Measurements from ENCODE around the gene TMPRSS6. TPM values are rescaled to one million over a fixed set of nuclear protein-coding genes. Genes with fewer than 3 reads are reported as not detected.

TMPRSS6 gene
- total RNA-seq, 6 experiments from 2014 or later: 40.7 to 104 (median 60.6) TPM

- WGBS (ENCODE audit: insufficient coverage, low coverage, low lambda C conversion rate, missing lambda C conversion rate): 100% methylated on average over 1 of the region's 15 CpGs
- Histone ChIP-seq H3K9me3 (no peaks in the 10 kb centered on the region), H3K27me3 (no peaks in the 10 kb centered on the region), H3K4me3 (no peak overlapping the region), H3K36me3 (no peaks in the 10 kb centered on the region), H3K4me1 (no peaks in the 10 kb centered on the region), H3K27ac (no peak overlapping the region)
- intact Hi-C loops (cut with DNase I): loop anchor here in 1 of 2 donors (10.0 kb wide), 1 partner anchor 142 kb away; no protein-coding TSS in a partner anchor
- ATAC-seq (peak in 1 of 4 donors; percentile 1), DNase-seq (no peak)
- TF ChIP-seq POLR2A (IDR thresholded peaks at IDR 0.05): no peak
- TF ChIP-seq CTCF (IDR thresholded peaks at IDR 0.05): no peak
Measured at GRCh38 chr22:37062702-37063381, 46.7 kb downstream of the TMPRSS6 start.

GRCh38 chr22:37062376-37062675 is 47.2 kb downstream of the TMPRSS6 start:
- Histone ChIP-seq H3K4me3 (no peak overlapping the region), H3K9me3 (no peaks in the 10 kb centered on the region), H3K27me3 (no peaks in the 10 kb centered on the region), H3K27ac (no peak overlapping the region), H3K36me3 (no peaks in the 10 kb centered on the region), H3K4me1 (no peaks in the 10 kb centered on the region)
- DNase-seq: no peak
- TF ChIP-seq CTCF (IDR thresholded peaks at IDR 0.05) (no peak), POLR2A (IDR thresholded peaks at IDR 0.05) (no peak)
- 62% methylated on average over 6 of the region's 7 CpGs for WGBS (ENCODE audit: insufficient coverage, low coverage, low lambda C conversion rate, missing lambda C conversion rate)
- intact Hi-C loops (cut with DNase I): loop anchor here in 1 of 2 donors (10.0 kb wide), 1 partner anchor 142 kb away; no protein-coding TSS in a partner anchor
- no peak for ATAC-seq

- intact Hi-C loops (cut with DNase I): loop anchor here in 1 of 2 donors (10.0 kb wide), 1 partner anchor 143 kb away; no protein-coding TSS in a partner anchor
- H3K9me3 ChIP-seq: no peaks in the 10 kb centered on the region
- H3K36me3 ChIP-seq: no peaks in the 10 kb centered on the region
- WGBS (ENCODE audit: insufficient coverage, low coverage, low lambda C conversion rate, missing lambda C conversion rate): 54% methylated on average over 7 of the region's 10 CpGs
- no peak for DNase-seq
- H3K27ac ChIP-seq: no peak overlapping the region
- no peaks in the 10 kb centered on the region for H3K4me1 ChIP-seq
- no peak for ATAC-seq
- no peaks in the 10 kb centered on the region for H3K27me3 ChIP-seq
- TF ChIP-seq CTCF (IDR thresholded peaks at IDR 0.05) (no peak), POLR2A (IDR thresholded peaks at IDR 0.05) (no peak)
- no peak overlapping the region for H3K4me3 ChIP-seq
Measured at GRCh38 chr22:37061611-37062375, 47.7 kb downstream of the TMPRSS6 start.

- 64% methylated on average over 22 of the region's 28 CpGs for WGBS (ENCODE audit: insufficient coverage, low coverage, low lambda C conversion rate, missing lambda C conversion rate)
- Histone ChIP-seq H3K9me3 (no peaks in the 10 kb centered on the region), H3K27me3 (no peaks in the 10 kb centered on the region), H3K36me3 (no peaks in the 10 kb centered on the region), H3K4me3 (no peak overlapping the region), H3K4me1 (no peaks in the 10 kb centered on the region), H3K27ac (no peak overlapping the region)
- intact Hi-C loops (cut with DNase I): loop anchor here in 1 of 2 donors (10.0 kb wide), 1 partner anchor 144 kb away; no protein-coding TSS in a partner anchor
- ATAC-seq (no peak), DNase-seq (no peak)
- no peak for TF ChIP-seq CTCF (IDR thresholded peaks at IDR 0.05)
- no peak for TF ChIP-seq POLR2A (IDR thresholded peaks at IDR 0.05)
Measured at GRCh38 chr22:37060801-37061610, 48.5 kb downstream of the TMPRSS6 start.

All from right lobe of liver (tissue), 6 donors.